ENCODE data around the gene PEX10.

DNA sequence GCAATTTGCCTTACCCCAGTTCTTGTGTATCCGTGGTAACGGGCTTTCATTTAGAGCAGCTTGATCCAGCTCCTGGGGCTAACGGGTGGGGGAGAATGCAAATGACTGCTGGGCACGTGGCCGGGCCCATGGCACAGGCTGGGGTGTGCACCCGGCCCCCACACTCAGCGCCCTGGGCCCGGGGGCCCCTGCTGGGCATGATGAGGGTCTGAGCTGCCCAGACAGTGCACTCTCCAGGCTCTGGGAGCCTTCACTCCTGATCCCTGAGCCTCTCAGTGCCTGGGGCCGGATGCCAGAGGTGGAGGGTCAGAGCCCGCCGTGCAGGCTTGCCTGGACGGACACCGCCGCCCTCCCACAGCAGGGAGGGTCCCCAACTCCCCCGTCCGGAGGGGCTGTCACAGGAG lies 20.1 kb upstream of the PEX10 start:
- TF ChIP-seq CTCF (IDR thresholded peaks at IDR 0.05), result no peak
- TF ChIP-seq POLR2A (IDR thresholded peaks at IDR 0.05), result no peak
